Astrocyte (in vitro differentiated cells and primary cell): ENCODE data around the gene EML3. TPM values are rescaled to one million over a fixed set of nuclear protein-coding genes. Genes with fewer than 3 reads are reported as not detected.
A peak's percentile ranks its signal among the peaks of the same experiment; 100 is the strongest.

Experiments
- DNase-seq: peaks from one replicate; pipeline ENCODE4 v3.0.0-alpha.2; 2010; ENCODE audit warnings: low read depth
- FAIRE-seq: peaks from 2 replicates; lab custom pipeline; 2011; peaks lifted over from hg19 to GRCh38; lab: Jason Lieb, UNC
- H2AFZ ChIP-seq: 2 replicates; pipeline ENCODE4 v1.6.0; 2012; ENCODE audit warnings: low read depth, low read length, inconsistent platforms
- H3K27ac ChIP-seq: 2 replicates; pipeline ENCODE4 v1.5.1; 2011; ENCODE audit warnings: low read depth, low read length, inconsistent platforms
- H3K27me3 ChIP-seq: 2 replicates; pipeline ENCODE4 v1.6.0; 2011; ENCODE audit warnings: low read length, inconsistent platforms; ENCODE audit not compliant: insufficient read depth
- H3K36me3 ChIP-seq: 2 replicates; pipeline ENCODE4 v1.5.1; 2011; ENCODE audit warnings: low read length, inconsistent platforms; ENCODE audit not compliant: insufficient read depth
- H3K4me1 ChIP-seq: 2 replicates; pipeline ENCODE4 v1.5.1; 2011; ENCODE audit warnings: low read length, inconsistent platforms; ENCODE audit not compliant: insufficient read depth
- H3K4me2 ChIP-seq: 2 replicates; pipeline ENCODE4 v1.6.0; 2012; ENCODE audit warnings: low read length, inconsistent platforms
- H3K4me3 ChIP-seq: 2 replicates; pipeline ENCODE4 v1.5.1; 2011; ENCODE audit warnings: low read depth, mild to moderate bottlenecking, low read length, inconsistent platforms; ENCODE audit not compliant: insufficient read depth
- H3K79me2 ChIP-seq: 2 replicates; pipeline ENCODE4 v1.6.0; 2012; ENCODE audit warnings: mild to moderate bottlenecking, low read length, inconsistent platforms; ENCODE audit not compliant: insufficient read depth
- H3K9ac ChIP-seq: 2 replicates; pipeline ENCODE4 v1.6.0; 2012; ENCODE audit warnings: mild to moderate bottlenecking, low read length, inconsistent platforms
- H3K9me3 ChIP-seq: 2 replicates; pipeline ENCODE4 v1.5.1; 2012; ENCODE audit warnings: low read depth, mild to moderate bottlenecking, low read length, inconsistent platforms; ENCODE audit not compliant: insufficient read depth
- H4K20me1 ChIP-seq: 2 replicates; pipeline ENCODE4 v1.6.0; 2012; ENCODE audit warnings: low read length, inconsistent platforms; ENCODE audit not compliant: insufficient read depth
- H3K27ac Mint-ChIP-seq: one replicate; pipeline ENCODE4 v1.8.0; 2021; ENCODE audit warnings: mild to moderate bottlenecking, mixed read lengths; ENCODE audit not compliant: unreplicated experiment
- H3K27me3 Mint-ChIP-seq: one replicate; pipeline ENCODE4 v1.8.0; 2021; ENCODE audit warnings: low read depth, mixed read lengths; ENCODE audit not compliant: unreplicated experiment
- H3K36me3 Mint-ChIP-seq: one replicate; pipeline ENCODE4 v1.8.0; 2021; ENCODE audit warnings: low read depth, mixed read lengths; ENCODE audit not compliant: unreplicated experiment
- H3K4me1 Mint-ChIP-seq: one replicate; pipeline ENCODE4 v1.8.0; 2021; ENCODE audit warnings: low read depth, mixed read lengths; ENCODE audit not compliant: unreplicated experiment
- H3K4me3 Mint-ChIP-seq: one replicate; pipeline ENCODE4 v1.8.0; 2021; ENCODE audit warnings: mild to moderate bottlenecking, moderate library complexity, mixed read lengths; ENCODE audit not compliant: unreplicated experiment
- H3K9me3 Mint-ChIP-seq: one replicate; pipeline ENCODE4 v1.8.0; 2021; ENCODE audit warnings: mild to moderate bottlenecking, mixed read lengths; ENCODE audit not compliant: unreplicated experiment
- EZH2 ChIP-seq: IDR thresholded peaks from 2 replicates; pipeline ENCODE4 v1.6.1; 2012; ENCODE audit warnings: mild to moderate bottlenecking, low read length, inconsistent platforms; ENCODE audit not compliant: insufficient read depth
- total RNA-seq: library from RNA; stranded (reverse); gene quantifications from 2 replicates; pipeline ENCODE4 v1.2.1, GENCODE V29; 2021
- TF ChIP-seq, protein P1 (sequence below): IDR thresholded peaks from 2 replicates; pipeline ENCODE4 v1.5.1; 2011; ENCODE audit warnings: low read depth, mild to moderate bottlenecking, inconsistent platforms, low read length, moderate library complexity; ENCODE audit not compliant: insufficient read depth

EML3 gene
- total RNA-seq, 1 donor from 2014 or later, result 25.5 TPM

GRCh38 chr11:62556108-62556874 is 56.3 kb downstream of the EML3 start:
- Mint-ChIP-seq H3K4me3 (peak overlapping the region; percentile 75), H3K36me3 (peaks cover 18% of the 10 kb centered on the region), H3K9me3 (no peaks in the 10 kb centered on the region), H3K4me1 (peaks cover 75% of the 10 kb centered on the region), H3K27me3 (no peaks in the 10 kb centered on the region), H3K27ac (peak overlapping the region; percentile 95)
- TF ChIP-seq, protein P1, sequence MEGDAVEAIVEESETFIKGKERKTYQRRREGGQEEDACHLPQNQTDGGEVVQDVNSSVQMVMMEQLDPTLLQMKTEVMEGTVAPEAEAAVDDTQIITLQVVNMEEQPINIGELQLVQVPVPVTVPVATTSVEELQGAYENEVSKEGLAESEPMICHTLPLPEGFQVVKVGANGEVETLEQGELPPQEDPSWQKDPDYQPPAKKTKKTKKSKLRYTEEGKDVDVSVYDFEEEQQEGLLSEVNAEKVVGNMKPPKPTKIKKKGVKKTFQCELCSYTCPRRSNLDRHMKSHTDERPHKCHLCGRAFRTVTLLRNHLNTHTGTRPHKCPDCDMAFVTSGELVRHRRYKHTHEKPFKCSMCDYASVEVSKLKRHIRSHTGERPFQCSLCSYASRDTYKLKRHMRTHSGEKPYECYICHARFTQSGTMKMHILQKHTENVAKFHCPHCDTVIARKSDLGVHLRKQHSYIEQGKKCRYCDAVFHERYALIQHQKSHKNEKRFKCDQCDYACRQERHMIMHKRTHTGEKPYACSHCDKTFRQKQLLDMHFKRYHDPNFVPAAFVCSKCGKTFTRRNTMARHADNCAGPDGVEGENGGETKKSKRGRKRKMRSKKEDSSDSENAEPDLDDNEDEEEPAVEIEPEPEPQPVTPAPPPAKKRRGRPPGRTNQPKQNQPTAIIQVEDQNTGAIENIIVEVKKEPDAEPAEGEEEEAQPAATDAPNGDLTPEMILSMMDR, result no peak
- no peak for TF ChIP-seq EZH2
- Histone ChIP-seq H2AFZ (no peak overlapping the region), H3K4me2 (peak overlapping the region; percentile 78), H4K20me1 (peaks cover 42% of the 10 kb centered on the region), H3K27ac (peak overlapping the region; percentile 82), H3K4me1 (peaks cover 85% of the 10 kb centered on the region), H3K9me3 (no peaks in the 10 kb centered on the region), H3K9ac (peak overlapping the region; percentile 65), H3K27me3 (no peaks in the 10 kb centered on the region), H3K36me3 (peaks cover 20% of the 10 kb centered on the region), H3K4me3 (no peak overlapping the region), H3K79me2 (peaks cover 22% of the 10 kb centered on the region)
- DNase-seq, result peak; percentile 87
- no peak for FAIRE-seq

DNA sequence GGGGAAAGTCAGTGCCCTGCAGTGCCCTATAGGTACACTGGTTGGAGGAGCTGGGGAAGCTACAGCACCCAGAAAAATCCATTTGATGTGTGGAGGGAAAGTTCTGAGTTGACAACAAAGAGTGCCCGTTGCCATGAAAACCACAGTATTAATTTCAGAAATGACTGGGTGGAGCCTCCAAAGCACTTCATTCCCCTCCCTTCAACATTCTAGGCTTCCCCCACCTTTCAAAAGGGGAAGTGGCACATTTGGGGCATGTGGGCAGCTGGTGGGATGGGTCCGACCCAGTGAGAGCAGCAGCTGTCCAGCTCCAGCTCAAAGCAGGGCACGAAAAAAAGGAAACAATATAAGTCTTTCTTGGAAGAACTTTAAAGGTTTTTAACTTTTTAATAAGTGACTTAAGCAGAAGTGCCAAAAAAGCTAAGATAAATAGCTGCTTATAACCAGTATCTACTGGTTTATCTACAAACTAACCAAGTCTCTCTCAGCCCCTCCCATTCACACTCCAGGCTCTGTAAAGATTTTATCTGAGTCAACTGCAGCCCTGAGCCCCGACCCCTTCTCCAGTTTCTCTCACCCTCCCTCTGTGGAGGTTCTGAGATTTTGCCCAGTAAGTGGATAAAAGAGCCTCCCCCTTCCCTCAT is 57.0 kb downstream of the EML3 start:
- H3K4me3 ChIP-seq, result no peak overlapping the region
- peaks cover 22% of the 10 kb centered on the region for H3K79me2 ChIP-seq
- peak; percentile 33 for DNase-seq
- Mint-ChIP-seq H3K4me3 (peak overlapping the region; percentile 75), H3K4me1 (peaks cover 70% of the 10 kb centered on the region), H3K27ac (peak overlapping the region; percentile 95), H3K27me3 (no peaks in the 10 kb centered on the region), H3K9me3 (no peaks in the 10 kb centered on the region), H3K36me3 (peaks cover 18% of the 10 kb centered on the region)
- peak overlapping the region; percentile 78 for H3K4me2 ChIP-seq
- TF ChIP-seq, protein P1, result no peak
- no peak for TF ChIP-seq EZH2
- H3K36me3 ChIP-seq, result peaks cover 20% of the 10 kb centered on the region
- H3K27ac ChIP-seq, result peak overlapping the region; percentile 82
- FAIRE-seq, result no peak
- H4K20me1 ChIP-seq, result peaks cover 36% of the 10 kb centered on the region
- H3K9ac ChIP-seq, result peak overlapping the region; percentile 65
- H3K4me1 ChIP-seq, result peaks cover 78% of the 10 kb centered on the region
- no peaks in the 10 kb centered on the region for H3K9me3 ChIP-seq
- no peaks in the 10 kb centered on the region for H3K27me3 ChIP-seq
- no peak overlapping the region for H2AFZ ChIP-seq
